GM12878 (cell line): Measurements from ENCODE around the gene RPL32. TPM values are rescaled to one million over a fixed set of nuclear protein-coding genes. Genes with fewer than 3 reads are reported as not detected.

ENCODE experiments used
- ATAC-seq: fragments of 200-7000 bp; cut with Tn5 transposase; 3 replicates; pipeline ENCODE4 v1.9.1; 2020; ENCODE audit warnings: mild to moderate bottlenecking, moderate library complexity
- BruUV-seq: library from RNA; stranded (reverse); fragments of 400-500 nt; replicated peaks from 2 replicates; lab custom pipeline; 2021; lab: Mats Ljungman, UMichigan
- CTCF ChIA-PET: fragments of 300-600 bp; sonication (Branson Sonifier 250); formaldehyde crosslinking; extraction: SDS; loops from one replicate; lab custom pipeline; 2021; ENCODE audit warnings: inconsistent platforms; lab: Yijun Ruan, JAX
- POLR2A ChIA-PET: fragments of 350-600 bp; formaldehyde crosslinking; extraction: SDS; loops from one replicate; lab custom pipeline; 2021; ENCODE audit warnings: inconsistent platforms; lab: Charles Lee
- RAD21 ChIA-PET: fragments of 300-600 bp; sonication (Branson Sonifier 250); formaldehyde crosslinking; loops from one replicate; lab custom pipeline; 2023; ENCODE audit warnings: antibody characterized with exemption; ENCODE audit not compliant: unreplicated experiment; lab: Charles Lee
- SMC1A ChIA-PET: fragments of 300-600 bp; sonication (Branson Sonifier 250); formaldehyde crosslinking; loops from one replicate; lab custom pipeline; 2023; ENCODE audit not compliant: unreplicated experiment, uncharacterized antibody; lab: Charles Lee
- DNase-seq: peaks from one replicate; pipeline ENCODE4 v3.0.0-alpha.2; 2011; ENCODE audit warnings: low read depth, low spot score
- FAIRE-seq: peaks from 3 replicates; lab custom pipeline; 2011; peaks lifted over from hg19 to GRCh38; lab: Jason Lieb, UNC
- H2AFZ ChIP-seq: 2 replicates; pipeline ENCODE4 v1.6.0; 2011; ENCODE audit warnings: low read depth, low read length, control low read depth; ENCODE audit not compliant: control insufficient read depth
- H3K27ac ChIP-seq: 2 replicates; pipeline ENCODE4 v1.5.1; 2011; ENCODE audit warnings: control low read depth; ENCODE audit not compliant: control insufficient read depth, insufficient read depth
- H3K27me3 ChIP-seq, 2 experiments: replicated peaks in 1 of 2; 2 replicates each; pipeline versions ENCODE4 v1.6.0 to v1.6.1; 2011; ENCODE audit warnings: low read length in 1 of 2; ENCODE audit not compliant: control insufficient read depth in 2 of 2, insufficient read depth in 2 of 2
- H3K36me3 ChIP-seq, 2 experiments: 2 replicates each; pipeline ENCODE4 v1.5.1; 2011; ENCODE audit warnings: low read length in 1 of 2; ENCODE audit not compliant: control insufficient read depth in 2 of 2, insufficient read depth in 2 of 2
- H3K4me1 ChIP-seq: 2 replicates; pipeline ENCODE4 v1.6.1; 2011; ENCODE audit warnings: mild to moderate bottlenecking, low read length, moderate library complexity, mixed read lengths; ENCODE audit not compliant: control insufficient read depth, insufficient read depth
- H3K4me2 ChIP-seq: 2 replicates; pipeline ENCODE4 v1.6.0; 2011; ENCODE audit warnings: control low read depth; ENCODE audit not compliant: control insufficient read depth, insufficient read depth
- H3K4me3 ChIP-seq: fragments of 200-600 bp; sonication (generic); 2 replicates; pipeline ENCODE4 v1.5.1; 2016
- H3K79me2 ChIP-seq: 2 replicates; pipeline ENCODE4 v1.6.0; 2011; ENCODE audit warnings: low read length; ENCODE audit not compliant: control insufficient read depth, insufficient read depth
- H3K9ac ChIP-seq: 2 replicates; pipeline ENCODE4 v1.8.0; 2011; ENCODE audit warnings: low read length, control low read depth, mixed read lengths; ENCODE audit not compliant: control insufficient read depth, insufficient read depth
- H3K9me3 ChIP-seq: replicated peaks from 3 replicates; pipeline ENCODE4 v1.5.1; 2011; ENCODE audit warnings: mild to moderate bottlenecking, low read length; ENCODE audit not compliant: control insufficient read depth, insufficient read depth
- H4K20me1 ChIP-seq: 2 replicates; pipeline ENCODE4 v1.6.0; 2011; ENCODE audit not compliant: control insufficient read depth, insufficient read depth
- BHLHE40 ChIP-seq, 2 experiments: fragments of 450-650 bp in 1 of 2; IDR thresholded peaks; 2 replicates each; pipeline ENCODE4 v1.6.1; 2011 to 2017; ENCODE audit warnings: low read depth in 2 of 2, borderline replicate concordance in 1 of 2, improper control_type of control experiment in 1 of 2, low read length in 1 of 2, mild to moderate bottlenecking in 1 of 2
- GATAD2B ChIP-seq: fragments of 450-650 bp; conservative IDR thresholded peaks from 2 replicates; pipeline ENCODE4 v1.6.1; 2017; ENCODE audit warnings: low read depth, mild to moderate bottlenecking, moderate library complexity
- MYB ChIP-seq: fragments of 150-350 bp; IDR thresholded peaks from 2 replicates; pipeline ENCODE4 v1.6.1; 2014; ENCODE audit warnings: mild to moderate bottlenecking, low read depth, low read length, borderline replicate concordance
- NFXL1 ChIP-seq: fragments of 450-650 bp; IDR thresholded peaks from 2 replicates; pipeline ENCODE4 v1.6.1; 2017; ENCODE audit warnings: antibody characterized with exemption, mild to moderate bottlenecking, borderline replicate concordance
- NFYA ChIP-seq: IDR thresholded peaks from 2 replicates; pipeline ENCODE4 v1.6.1; 2011; ENCODE audit warnings: low read depth, mild to moderate bottlenecking, low read length, improper control_type of control experiment, borderline replicate concordance
- POLR2AphosphoS5 ChIP-seq: IDR thresholded peaks from 2 replicates; pipeline ENCODE4 v1.6.1; 2011; ENCODE audit warnings: mild to moderate bottlenecking, low read length, inconsistent platforms
- SMC3 ChIP-seq: IDR thresholded peaks from 2 replicates; pipeline ENCODE4 v1.6.1; 2011; ENCODE audit warnings: low read length, improper control_type of control experiment, borderline replicate concordance
- ZNF24 ChIP-seq: fragments of 450-650 bp; IDR thresholded peaks from 2 replicates; pipeline ENCODE4 v1.6.1; 2017; ENCODE audit warnings: antibody characterized with exemption, mild to moderate bottlenecking
- ZNF622 ChIP-seq: fragments of 450-650 bp; IDR thresholded peaks from 2 replicates; pipeline ENCODE4 v1.6.1; 2017; ENCODE audit warnings: mild to moderate bottlenecking, inconsistent platforms
- WGBS: methylation state at CpG from one replicate; pipeline ENCODE4 v1.1.6; 2016; ENCODE audit warnings: low lambda C conversion rate; ENCODE audit not compliant: insufficient replicate concordance, insufficient coverage; ENCODE audit errors: missing lambda C conversion rate; 5-methylcytosine and 5-hydroxymethylcytosine counted together
- in situ Hi-C: fragments of 300-500 bp; cut with MboI; formaldehyde crosslinking; loops from 9 replicates; pipeline ENCODE4 v1.14.3; 2018; ENCODE audit warnings: mixed read lengths
- intact Hi-C: fragments of 100-400 bp; cut with micrococcal nuclease; formaldehyde crosslinking; loops from one replicate; pipeline ENCODE4 v1.14.2; 2022; ENCODE audit not compliant: unreplicated experiment
- polyA plus RNA-seq, 11 experiments: library from polyadenylated mRNA; depleted of rRNA in 4 of 11; unstranded in 6 of 11; stranded (reverse) in 5 of 11; fragments of >200 nt; fragmentation: Nextera tagmentation in 4 of 11; fragmentation: Illumina TruSeq in 1 of 11; extraction: Ambion mirVana in 4 of 11; extraction: Trizol in 1 of 11; gene quantifications; 1 replicate in 1 of 11; 2 replicates in 10 of 11; pipeline versions ENCODE4 v1.2.1 to v1.2.3, GENCODE V29; 2011 to 2016; ENCODE audit warnings: inconsistent platforms in 2 of 11, missing spikeins in 2 of 11, low read depth in 1 of 11
- total RNA-seq, 4 experiments: library from RNA; depleted of rRNA in 3 of 4; stranded (reverse); fragments of >200 nt in 3 of 4; fragmentation: Illumina TruSeq in 1 of 4; extraction: Trizol in 1 of 4; gene quantifications; 2 replicates each; pipeline versions ENCODE4 v1.2.1 to v1.2.3, GENCODE V29; 2013 to 2021

Gene RPL32
- total and polyA plus RNA-seq, 10 of the 15 experiments (the other 5 are each of a cell fraction or from before 2014, with no cell fraction given), result 1,533 to 5,147 (median 3,350) TPM

DNA sequence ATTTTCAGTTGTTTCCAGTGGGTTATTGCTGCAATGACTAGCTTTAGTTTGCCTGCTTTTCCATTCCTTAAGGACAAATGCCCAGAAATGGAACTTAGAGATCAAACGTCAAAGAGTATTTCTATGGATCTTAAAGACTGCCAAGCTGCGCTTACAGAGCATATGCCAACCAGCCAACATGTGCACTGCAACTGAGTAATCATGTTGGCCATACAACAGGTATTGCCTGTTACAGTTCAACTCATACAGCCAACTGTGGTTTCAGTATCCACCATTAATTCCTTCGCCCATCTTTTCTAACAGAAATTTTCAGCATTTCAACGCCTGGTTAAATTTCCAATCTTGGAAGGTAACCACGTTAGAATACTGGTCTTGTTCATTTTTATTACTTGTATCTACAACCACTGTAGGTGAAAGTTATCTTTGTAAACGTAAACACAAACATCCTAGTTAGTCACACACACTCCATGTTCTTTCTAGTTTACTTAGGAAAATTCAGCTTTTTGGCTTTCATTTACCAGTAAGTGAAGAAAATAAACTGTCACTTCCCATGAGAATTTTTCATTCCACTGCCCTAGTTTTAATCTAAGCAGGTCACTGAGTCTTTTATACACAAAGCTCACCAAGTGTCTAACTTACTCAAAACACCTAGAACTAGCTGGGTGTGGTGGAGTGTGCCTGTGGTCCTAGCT, 3.9 kb downstream of the RPL32 start:
- RAD21 ChIA-PET, result no interaction called here
- TF ChIP-seq GATAD2B (no peak), MYB (no peak), NFXL1 (no peak), ZNF622 (no peak)
- in situ Hi-C loops (no loop called here), intact Hi-C loops (no loop called here)
- 59% methylated on average over 6 of the region's 6 CpGs for WGBS
- Histone ChIP-seq H3K9me3 (no peaks in the 10 kb centered on the region), H3K79me2 (peaks cover 51% of the 10 kb centered on the region), H4K20me1 (peaks cover 16% of the 10 kb centered on the region), H3K36me3 (peaks cover 42 to 68% of the 10 kb centered on the region in 2 experiments), H3K27me3 (no peaks in the 10 kb centered on the region), H3K27ac (no peak overlapping the region), H2AFZ (no peak overlapping the region), H3K4me1 (peaks cover 8% of the 10 kb centered on the region; the same call in 1 of the 2 replicates), H3K4me3 (peak overlapping the region; percentile 98), H3K9ac (peak overlapping the region; percentile 52), H3K4me2 (peak overlapping the region; percentile 98)
- SMC1A ChIA-PET, result interaction anchor here (1.1 kb wide), 1 partner anchor 53 kb away, joined by 3 read pairs; no protein-coding TSS in a partner anchor
- POLR2A ChIA-PET, result interaction anchor here (0.6 kb wide), 1 partner anchor 97 kb away, joined by 3 read pairs; no protein-coding TSS in a partner anchor
- DNase-seq (no peak), ATAC-seq (no peak), FAIRE-seq (no peak)
- BruUV-seq, result no TSS peak
- CTCF ChIA-PET, result interaction anchor here (0.5 to 2.0 kb wide), 3 partner anchors 14 to 204 kb away, joined by 4 to 7 read pairs (median 7); no protein-coding TSS in a partner anchor

- RAD21 ChIA-PET, result no interaction called here
- POLR2A ChIA-PET, result interaction anchor here (1.2 kb wide), 1 partner anchor 9 kb away, joined by 3 read pairs; no protein-coding TSS in a partner anchor
- Histone ChIP-seq H3K27me3 (no peaks in the 10 kb centered on the region), H2AFZ (no peak overlapping the region), H3K4me3 (no peak overlapping the region), H3K4me1 (peaks cover 8% of the 10 kb centered on the region; the same call in 1 of the 2 replicates), H3K36me3 (peaks cover 50 to 70% of the 10 kb centered on the region in 2 experiments), H3K9me3 (no peaks in the 10 kb centered on the region), H4K20me1 (peaks cover 16% of the 10 kb centered on the region), H3K9ac (no peak overlapping the region), H3K4me2 (no peak overlapping the region), H3K27ac (no peak overlapping the region), H3K79me2 (peaks cover 39% of the 10 kb centered on the region)
- FAIRE-seq (no peak), DNase-seq (no peak), ATAC-seq (no peak)
- no TSS peak for BruUV-seq
- intact Hi-C loops (no loop called here), in situ Hi-C loops (no loop called here)
- CTCF ChIA-PET, result no interaction called here
- 98% methylated on average over 6 of the region's 6 CpGs for WGBS
- SMC1A ChIA-PET, result interaction anchor here (1.4 kb wide), 1 partner anchor 9 kb away, joined by 4 read pairs; no protein-coding TSS in a partner anchor
- TF ChIP-seq ZNF24, result no peak
- no peak for TF ChIP-seq BHLHE40 (IDR thresholded peaks at IDR 0.05; ENCODE audit: borderline replicate concordance in 1 of 2, low read depth in 2 of 2, low read length in 1 of 2)
- TF ChIP-seq POLR2AphosphoS5, result peak; percentile 61; the same call in 1 of the 2 replicates
- no peak for TF ChIP-seq SMC3
- no peak for TF ChIP-seq NFYA
Measured at GRCh38 chr3:12835052-12835665, 6.2 kb downstream of the RPL32 start.
